Body of pancreas (tissue), 4 donors: ENCODE measurements around the gene PBRM1. TPM values are rescaled to one million over a fixed set of nuclear protein-coding genes. Genes with fewer than 3 reads are reported as not detected.

Source experiments
- ATAC-seq: fragments of 150-250 bp; one replicate; pipeline ENCODE4 v1.9.1; 2016
- DNase-seq, 4 donors: peaks; one replicate each; pipeline ENCODE4 v3.0.0-alpha.2; 2019
- H3K27ac ChIP-seq, 4 donors: fragments of 200-600 bp; sonication (generic); 1 replicate in 3 of 4; 2 replicates in 1 of 4; pipeline versions ENCODE4 v1.5.1 to v1.6.1; 2016 to 2019; ENCODE audit warnings: mild to moderate bottlenecking in 1 of 4, mixed read lengths in 1 of 4, moderate library complexity in 1 of 4
- H3K27me3 ChIP-seq, 2 donors: fragments of 200-600 bp; sonication (generic); one replicate each; pipeline ENCODE4 v1.6.0; 2016; ENCODE audit warnings: mild to moderate bottlenecking in 1 of 2
- H3K36me3 ChIP-seq, 2 donors: fragments of 200-600 bp; sonication (generic); replicated peaks in 1 of 2; 2 replicates each; pipeline ENCODE4 v1.5.1; 2016; ENCODE audit warnings: low read depth in 2 of 2; ENCODE audit not compliant: insufficient read depth in 1 of 2
- H3K4me1 ChIP-seq: fragments of 200-600 bp; sonication (generic); one replicate; pipeline ENCODE4 v1.6.0; 2016
- H3K4me3 ChIP-seq, 2 donors: fragments of 200-600 bp; sonication (generic); 1 replicate in 1 of 2; 2 replicates in 1 of 2; pipeline ENCODE4 v1.5.1; 2016 to 2019
- H3K9me3 ChIP-seq, 3 donors: fragments of 200-600 bp; sonication (generic); 1 replicate in 2 of 3; 2 replicates in 1 of 3; pipeline ENCODE4 v1.5.1; 2016
- CTCF ChIP-seq, 7 experiments: fragments of 450-650 bp in 4 of 7; fragments of 200-600 bp in 3 of 7; sonication (generic) in 3 of 7; IDR thresholded peaks; one replicate each; pipeline ENCODE4 v1.5.1; 2016 to 2019; ENCODE audit warnings: antibody characterized with exemption in 7 of 7
- POLR2A ChIP-seq, 3 donors: fragments of 450-650 bp; IDR thresholded peaks; one replicate each; pipeline ENCODE4 v1.6.1; 2016; ENCODE audit warnings: antibody characterized with exemption in 3 of 3, mild to moderate bottlenecking in 2 of 3
- WGBS, 2 donors: methylation state at CpG; one replicate each; pipeline ENCODE4 v1.1.5; 2017; 5-methylcytosine and 5-hydroxymethylcytosine counted together
- intact Hi-C: fragments of 100-400 bp; cut with DNase I; formaldehyde crosslinking; loops from one replicate; pipeline ENCODE4 v1.15.1; 2023
- total RNA-seq, 2 donors: library from RNA; depleted of rRNA; stranded (reverse); fragments of >200 nt; gene quantifications; one replicate each; pipeline ENCODE4 v1.1.0, GENCODE V29; 2016

Gene PBRM1
- total RNA-seq, 2 donors from 2014 or later, result 62.3 to 72.8 TPM

GRCh38 chr3:52532517-52532837 lies 153.2 kb downstream of the PBRM1 start:
- peaks cover 26% of the 10 kb centered on the region for H3K4me1 ChIP-seq
- WGBS, 2 donors, result 70 to 75% methylated on average over 2 to 5 of the region's 5 CpGs
- H3K9me3 ChIP-seq, result no peaks in the 10 kb centered on the region
- ATAC-seq (no peak), DNase-seq (peak in 1 of 4 donors; percentile 30)
- no peaks in the 10 kb centered on the region for H3K27me3 ChIP-seq
- no peak overlapping the region for H3K27ac ChIP-seq
- no peak for TF ChIP-seq POLR2A (IDR thresholded peaks at IDR 0.05)
- no peak for TF ChIP-seq CTCF (IDR thresholded peaks at IDR 0.05)
- no peak overlapping the region for H3K4me3 ChIP-seq
- intact Hi-C loops, result loop anchor here (10.0 kb wide), 1 partner anchor 78 kb away; the partner anchor contains the start of genes NISCH and TNNC1
- no peaks in the 10 kb centered on the region for H3K36me3 ChIP-seq

- Histone ChIP-seq H3K36me3 (no peaks in the 10 kb centered on the region), H3K27ac (no peak overlapping the region), H3K9me3 (no peaks in the 10 kb centered on the region), H3K4me3 (no peak overlapping the region), H3K27me3 (no peaks in the 10 kb centered on the region), H3K4me1 (peaks cover 23% of the 10 kb centered on the region)
- no peak for ATAC-seq
- no peak for DNase-seq
- intact Hi-C loops, result loop anchor here (10.0 kb wide), 1 partner anchor 77 kb away; the partner anchor contains the start of genes NISCH and TNNC1
- 91 to 94% methylated on average over 7 to 14 of the region's 14 CpGs for WGBS, 2 donors
- TF ChIP-seq CTCF (IDR thresholded peaks at IDR 0.05) (no peak), POLR2A (IDR thresholded peaks at IDR 0.05) (no peak)
Measured at GRCh38 chr3:52531860-52532516, 153.7 kb downstream of the PBRM1 start.

GRCh38 chr3:52530918-52531826 lies 154.5 kb downstream of the PBRM1 start:
- no peak overlapping the region for H3K4me3 ChIP-seq
- H3K27me3 ChIP-seq, result no peaks in the 10 kb centered on the region
- peaks cover 25% of the 10 kb centered on the region for H3K4me1 ChIP-seq
- TF ChIP-seq POLR2A (IDR thresholded peaks at IDR 0.05) (no peak), CTCF (IDR thresholded peaks at IDR 0.05) (no peak)
- H3K27ac ChIP-seq, result no peak overlapping the region
- 77 to 82% methylated on average over 3 to 10 of the region's 10 CpGs for WGBS, 2 donors
- no peaks in the 10 kb centered on the region for H3K36me3 ChIP-seq
- H3K9me3 ChIP-seq, result no peaks in the 10 kb centered on the region
- DNase-seq (no peak), ATAC-seq (no peak)
- intact Hi-C loops, result loop anchor here (10.0 kb wide), 1 partner anchor 76 kb away; the partner anchor contains the start of genes NISCH and TNNC1

GRCh38 chr3:52529376-52530333 lies 156.1 kb downstream of the PBRM1 start:
- intact Hi-C loops, result loop anchor here (10.0 kb wide), 1 partner anchor 75 kb away; the partner anchor contains the start of genes NISCH and TNNC1
- peak in 2 of 4 donors; percentile 22 to 25 for DNase-seq
- TF ChIP-seq CTCF (IDR thresholded peaks at IDR 0.05) (no peak), POLR2A (IDR thresholded peaks at IDR 0.05) (no peak)
- WGBS, 2 donors, result 77 to 81% methylated on average over 8 to 12 of the region's 12 CpGs
- Histone ChIP-seq H3K9me3 (no peaks in the 10 kb centered on the region), H3K27ac (peak overlapping the region in 1 of 4 donors; percentile 9), H3K4me1 (peaks cover 31% of the 10 kb centered on the region), H3K36me3 (no peaks in the 10 kb centered on the region), H3K27me3 (no peaks in the 10 kb centered on the region), H3K4me3 (no peak overlapping the region)
- ATAC-seq, result no peak
